Tibial nerve (tissue), 4 donors: ENCODE measurements around the gene FAM210A.

ENCODE experiments used
- CTCF ChIP-seq, 5 experiments: fragments of 200-600 bp in 3 of 5; fragments of 450-650 bp in 2 of 5; sonication (generic) in 3 of 5; IDR thresholded peaks; one replicate each; pipeline ENCODE4 v1.5.1; 2016 to 2019; ENCODE audit warnings: antibody characterized with exemption in 5 of 5, mild to moderate bottlenecking in 3 of 5, moderate library complexity in 2 of 5
- EP300 ChIP-seq, 2 donors: sonication (generic); formaldehyde crosslinking; IDR thresholded peaks; one replicate each; pipeline ENCODE4 v1.6.1; 2017; ENCODE audit warnings: antibody characterized with exemption in 2 of 2, mild to moderate bottlenecking in 1 of 2
- POLR2A ChIP-seq, 2 donors: fragments of 450-650 bp; IDR thresholded peaks; one replicate each; pipeline ENCODE4 v1.6.1; 2017; ENCODE audit warnings: antibody characterized with exemption in 2 of 2, mild to moderate bottlenecking in 2 of 2, moderate library complexity in 2 of 2

- TF ChIP-seq CTCF (IDR thresholded peaks at IDR 0.05) (no peak), EP300 (IDR thresholded peaks at IDR 0.05) (no peak), POLR2A (IDR thresholded peaks at IDR 0.05) (no peak)
Observed at GRCh38 chr18:13712400-13713131, 13.8 kb downstream of the FAM210A start.
